Ishikawa (cell line): Measurements from ENCODE around the gene LYRM4.

Source experiments
- CEBPB ChIP-seq: IDR thresholded peaks from 2 replicates; pipeline ENCODE4 v1.6.1; 2012
- CREB1 ChIP-seq: IDR thresholded peaks from 2 replicates; pipeline ENCODE4 v1.6.1; 2012; ENCODE audit warnings: low read depth
- EGR1 ChIP-seq: IDR thresholded peaks from 2 replicates; pipeline ENCODE4 v1.6.1; 2012
- EP300 ChIP-seq: IDR thresholded peaks from 2 replicates; pipeline ENCODE4 v1.6.1; 2012; ENCODE audit warnings: borderline replicate concordance
- FOXM1 ChIP-seq: IDR thresholded peaks from 2 replicates; pipeline ENCODE4 v1.6.1; 2012; ENCODE audit warnings: low read depth, borderline replicate concordance
- NFIC ChIP-seq: IDR thresholded peaks from 2 replicates; pipeline ENCODE4 v1.6.1; 2012
- RAD21 ChIP-seq: IDR thresholded peaks from 2 replicates; pipeline ENCODE4 v1.6.1; 2012; ENCODE audit warnings: low read depth
- TAF1 ChIP-seq: IDR thresholded peaks from 2 replicates; pipeline ENCODE4 v1.6.1; 2012; ENCODE audit warnings: low read depth, mild to moderate bottlenecking
- TCF12 ChIP-seq: IDR thresholded peaks from 2 replicates; pipeline ENCODE4 v1.6.1; 2012; ENCODE audit warnings: low read depth
- TEAD4 ChIP-seq: IDR thresholded peaks from 2 replicates; pipeline ENCODE4 v1.6.1; 2012
- YY1 ChIP-seq: IDR thresholded peaks from 2 replicates; pipeline ENCODE4 v1.6.1; 2012; ENCODE audit warnings: low read depth
- ZBTB7A ChIP-seq: IDR thresholded peaks from 2 replicates; pipeline ENCODE4 v1.6.1; 2012; ENCODE audit warnings: low read depth
- TF ChIP-seq, protein P1 (sequence below): IDR thresholded peaks from 2 replicates; pipeline ENCODE4 v1.6.1; 2012
- TF ChIP-seq, protein P2 (sequence below): IDR thresholded peaks from 2 replicates; pipeline ENCODE4 v1.6.1; 2012; ENCODE audit warnings: low read depth, mild to moderate bottlenecking
- TF ChIP-seq, protein P3 (sequence below): IDR thresholded peaks from 2 replicates; pipeline ENCODE4 v1.6.1; 2012

The LYRM4 gene

DNA sequence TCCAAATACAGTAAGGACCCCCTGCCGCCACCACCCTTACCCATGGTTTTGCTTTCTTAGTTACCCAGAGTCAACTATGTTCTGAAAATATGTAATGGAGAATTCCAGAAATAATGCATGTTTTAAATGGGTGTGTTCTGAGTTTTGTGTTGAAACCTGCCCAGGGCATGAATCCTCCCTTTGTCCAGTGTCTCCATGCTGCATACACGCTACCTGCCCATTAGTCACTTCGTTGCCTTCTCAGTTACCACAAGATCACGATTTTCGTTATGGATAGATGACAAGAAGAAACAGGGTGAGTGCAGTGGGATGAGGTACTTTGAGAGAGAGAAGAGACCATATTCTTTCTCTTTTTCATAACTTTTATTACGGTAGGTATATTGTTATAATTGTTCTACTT lies 11.2 kb upstream of the LYRM4 start:
- TF ChIP-seq EP300 (no peak), TCF12 (no peak), RAD21 (no peak), EGR1 (no peak), TEAD4 (no peak), TAF1 (no peak), CEBPB (no peak), ZBTB7A (no peak), NFIC (no peak), YY1 (no peak), CREB1 (no peak)
- TF ChIP-seq, protein P1, sequence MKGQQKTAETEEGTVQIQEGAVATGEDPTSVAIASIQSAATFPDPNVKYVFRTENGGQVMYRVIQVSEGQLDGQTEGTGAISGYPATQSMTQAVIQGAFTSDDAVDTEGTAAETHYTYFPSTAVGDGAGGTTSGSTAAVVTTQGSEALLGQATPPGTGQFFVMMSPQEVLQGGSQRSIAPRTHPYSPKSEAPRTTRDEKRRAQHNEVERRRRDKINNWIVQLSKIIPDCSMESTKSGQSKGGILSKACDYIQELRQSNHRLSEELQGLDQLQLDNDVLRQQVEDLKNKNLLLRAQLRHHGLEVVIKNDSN: no peak
- TF ChIP-seq, protein P2, sequence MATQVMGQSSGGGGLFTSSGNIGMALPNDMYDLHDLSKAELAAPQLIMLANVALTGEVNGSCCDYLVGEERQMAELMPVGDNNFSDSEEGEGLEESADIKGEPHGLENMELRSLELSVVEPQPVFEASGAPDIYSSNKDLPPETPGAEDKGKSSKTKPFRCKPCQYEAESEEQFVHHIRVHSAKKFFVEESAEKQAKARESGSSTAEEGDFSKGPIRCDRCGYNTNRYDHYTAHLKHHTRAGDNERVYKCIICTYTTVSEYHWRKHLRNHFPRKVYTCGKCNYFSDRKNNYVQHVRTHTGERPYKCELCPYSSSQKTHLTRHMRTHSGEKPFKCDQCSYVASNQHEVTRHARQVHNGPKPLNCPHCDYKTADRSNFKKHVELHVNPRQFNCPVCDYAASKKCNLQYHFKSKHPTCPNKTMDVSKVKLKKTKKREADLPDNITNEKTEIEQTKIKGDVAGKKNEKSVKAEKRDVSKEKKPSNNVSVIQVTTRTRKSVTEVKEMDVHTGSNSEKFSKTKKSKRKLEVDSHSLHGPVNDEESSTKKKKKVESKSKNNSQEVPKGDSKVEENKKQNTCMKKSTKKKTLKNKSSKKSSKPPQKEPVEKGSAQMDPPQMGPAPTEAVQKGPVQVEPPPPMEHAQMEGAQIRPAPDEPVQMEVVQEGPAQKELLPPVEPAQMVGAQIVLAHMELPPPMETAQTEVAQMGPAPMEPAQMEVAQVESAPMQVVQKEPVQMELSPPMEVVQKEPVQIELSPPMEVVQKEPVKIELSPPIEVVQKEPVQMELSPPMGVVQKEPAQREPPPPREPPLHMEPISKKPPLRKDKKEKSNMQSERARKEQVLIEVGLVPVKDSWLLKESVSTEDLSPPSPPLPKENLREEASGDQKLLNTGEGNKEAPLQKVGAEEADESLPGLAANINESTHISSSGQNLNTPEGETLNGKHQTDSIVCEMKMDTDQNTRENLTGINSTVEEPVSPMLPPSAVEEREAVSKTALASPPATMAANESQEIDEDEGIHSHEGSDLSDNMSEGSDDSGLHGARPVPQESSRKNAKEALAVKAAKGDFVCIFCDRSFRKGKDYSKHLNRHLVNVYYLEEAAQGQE: no peak

DNA sequence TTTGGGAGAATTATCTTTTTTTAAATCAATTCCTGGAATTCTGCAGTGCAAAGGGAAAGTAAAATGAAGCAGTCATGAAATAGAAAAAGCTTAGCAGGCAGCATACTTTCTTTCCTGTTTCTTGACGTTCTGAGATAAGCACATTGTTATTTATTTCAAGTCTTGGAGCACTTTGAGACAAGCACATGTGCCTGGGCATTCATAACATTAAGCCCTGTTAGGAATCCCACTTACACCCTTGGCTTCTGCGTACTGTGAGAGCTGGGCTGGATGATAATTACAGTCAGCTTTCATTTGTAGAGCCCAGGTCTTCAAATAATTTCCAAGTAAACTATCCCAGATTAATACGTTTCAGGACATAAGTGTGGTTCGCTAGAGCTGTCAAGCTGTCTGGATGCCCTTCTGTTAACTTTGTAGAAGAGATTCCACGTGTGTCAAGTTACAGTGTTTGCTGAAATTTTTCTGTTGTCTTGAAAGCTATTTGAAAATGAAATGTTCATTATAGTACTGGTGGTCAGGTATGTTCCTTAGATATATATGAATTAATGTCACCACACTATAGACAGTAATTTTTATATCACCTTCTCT lies 9.4 kb upstream of the LYRM4 start:
- TF ChIP-seq TAF1 (no peak), CREB1 (no peak), EP300 (no peak), NFIC (no peak)
- TF ChIP-seq, protein P1: no peak

DNA sequence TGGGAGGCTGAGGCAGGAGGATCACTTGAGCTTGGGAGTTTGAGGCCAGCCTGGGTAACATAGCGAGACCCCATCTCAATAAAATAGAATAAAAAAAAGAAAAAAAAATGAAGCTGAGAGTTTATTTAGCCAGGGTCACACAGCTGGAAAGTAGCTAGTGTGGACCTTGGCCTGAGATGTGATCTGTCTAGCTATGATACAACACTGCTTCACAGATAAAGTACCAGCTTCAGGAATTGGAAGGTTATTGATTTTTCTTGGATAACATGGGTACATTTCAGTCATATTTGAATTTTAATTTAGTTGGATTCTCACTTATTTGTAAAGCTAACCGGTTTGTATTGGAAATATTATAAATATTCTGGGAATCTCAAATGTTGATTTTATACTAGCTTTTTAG lies 5.7 kb upstream of the LYRM4 start:
- TF ChIP-seq, protein P2: no peak
- TF ChIP-seq ZBTB7A (no peak), EGR1 (no peak), CREB1 (no peak), NFIC (no peak), CEBPB (no peak), FOXM1 (no peak), RAD21 (no peak), TEAD4 (no peak), EP300 (no peak), TAF1 (no peak), TCF12 (no peak), YY1 (no peak)
- TF ChIP-seq, protein P3, sequence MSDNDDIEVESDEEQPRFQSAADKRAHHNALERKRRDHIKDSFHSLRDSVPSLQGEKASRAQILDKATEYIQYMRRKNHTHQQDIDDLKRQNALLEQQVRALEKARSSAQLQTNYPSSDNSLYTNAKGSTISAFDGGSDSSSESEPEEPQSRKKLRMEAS: no peak
- TF ChIP-seq, protein P1: no peak

DNA sequence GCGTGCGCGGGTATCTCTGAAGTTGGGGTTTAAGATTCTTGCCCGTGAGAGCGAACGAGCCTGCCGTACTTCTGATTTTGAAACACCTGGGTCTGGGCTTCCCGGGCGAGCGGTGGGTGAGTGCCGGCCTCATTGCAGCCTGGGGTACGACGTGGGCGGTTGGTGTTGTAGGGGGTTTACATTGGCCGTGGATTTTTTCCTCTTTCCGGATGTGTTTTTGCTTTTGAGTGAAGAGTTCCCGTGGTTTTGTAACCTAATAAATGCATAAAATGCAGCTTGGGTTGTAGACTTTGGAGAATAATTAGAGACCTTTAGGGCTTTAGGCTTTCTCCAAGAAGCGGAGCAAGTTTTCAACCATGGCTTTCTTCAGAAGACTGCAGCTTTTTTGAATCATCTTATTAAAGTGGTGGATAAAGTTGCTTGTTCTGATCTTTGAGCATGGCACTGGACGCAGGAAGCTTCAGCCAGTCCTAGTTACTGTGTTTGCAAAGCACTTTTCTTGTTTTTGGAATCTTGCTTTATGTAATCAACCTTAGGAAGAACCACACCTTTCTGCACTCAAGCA lies 877 bp upstream of the LYRM4 start:
- TF ChIP-seq, protein P1: no peak
- TF ChIP-seq TEAD4 (no peak), TAF1 (peak; percentile 28), NFIC (no peak)
- TF ChIP-seq, protein P2: no peak
